ENCODE results near the gene GFRA3. TPM values are rescaled to one million over a fixed set of nuclear protein-coding genes. Genes with fewer than 3 reads are reported as not detected.
A peak's percentile ranks its signal among the peaks of the same experiment; 100 is the strongest.
"Not testable (repeated sequence)": the region's sequence is repeated elsewhere in the genome, so short reads cannot be mapped to it uniquely, and the experiment has no call there.

GFRA3 gene, protein sequence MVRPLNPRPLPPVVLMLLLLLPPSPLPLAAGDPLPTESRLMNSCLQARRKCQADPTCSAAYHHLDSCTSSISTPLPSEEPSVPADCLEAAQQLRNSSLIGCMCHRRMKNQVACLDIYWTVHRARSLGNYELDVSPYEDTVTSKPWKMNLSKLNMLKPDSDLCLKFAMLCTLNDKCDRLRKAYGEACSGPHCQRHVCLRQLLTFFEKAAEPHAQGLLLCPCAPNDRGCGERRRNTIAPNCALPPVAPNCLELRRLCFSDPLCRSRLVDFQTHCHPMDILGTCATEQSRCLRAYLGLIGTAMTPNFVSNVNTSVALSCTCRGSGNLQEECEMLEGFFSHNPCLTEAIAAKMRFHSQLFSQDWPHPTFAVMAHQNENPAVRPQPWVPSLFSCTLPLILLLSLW
- not detected for total RNA-seq

DNA sequence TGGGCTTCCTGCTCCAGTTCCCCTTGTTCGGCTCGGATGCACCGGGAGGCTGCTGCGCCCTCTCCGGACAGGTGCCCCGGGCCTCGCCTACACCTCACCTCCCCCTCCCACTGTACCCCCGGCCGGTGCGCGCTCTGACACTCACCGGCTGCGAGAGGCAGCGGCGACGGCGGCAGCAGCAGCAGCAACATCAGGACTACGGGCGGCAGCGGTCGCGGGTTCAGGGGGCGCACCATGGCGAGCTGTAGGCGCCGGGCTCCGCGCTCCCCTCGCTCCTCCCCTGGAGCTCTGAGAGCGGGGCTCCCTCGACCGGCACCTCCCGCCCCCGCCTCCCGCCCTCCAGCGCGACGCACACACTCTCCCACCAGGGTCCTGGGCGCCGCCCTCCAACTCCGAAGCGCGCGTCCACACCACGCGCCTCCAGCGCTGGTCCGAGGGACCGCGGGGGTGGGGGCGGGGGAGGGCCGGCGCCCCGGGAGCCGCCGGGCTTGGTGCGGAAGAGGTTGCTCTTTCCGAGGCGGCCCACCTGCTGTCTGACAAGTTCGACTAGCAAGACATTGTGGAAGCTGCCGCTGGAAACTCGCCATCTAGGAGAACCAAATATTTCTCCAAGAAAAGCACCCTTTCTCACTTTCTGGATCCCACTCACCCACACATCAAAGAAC is at the start of gene GFRA3:
GFRA3 (minus strand) TSS at position 433 of the 665 bp plus-strand sequence; CDS start at position 236, 197 bp downstream.
- H3K27ac ChIP-seq, result no peak within 1 kb of the TSS
- H3K4me3 ChIP-seq, result peak within 1 kb of the TSS; percentile 23 to 70 (median 49)

GRCh38 chr5:138318211-138318610 is 43.8 kb upstream of the GFRA3 start:
- H3K4me1 ChIP-seq; H3K27me3 ChIP-seq; H3K36me3 ChIP-seq; H3K27ac ChIP-seq; DNase-seq (ENCODE audit: low spot score in 2 of 2); H3K4me3 ChIP-seq; intact Hi-C loops (cut with DNase I; ENCODE audit: low total_unique reads); H3K9me3 ChIP-seq: not testable (repeated sequence)

More for the DNA sequence above, at the start of gene GFRA3:
- H3K4me1 ChIP-seq, result no peaks in the 10 kb centered on the region
- H3K27me3 ChIP-seq, result peaks cover 0 to 5% of the 10 kb centered on the region in 2 donors
- no peaks in the 10 kb centered on the region for H3K9me3 ChIP-seq
- intact Hi-C loops (cut with DNase I; ENCODE audit: low total_unique reads), result no loop called here
- TF ChIP-seq POLR2A (IDR thresholded peaks at IDR 0.05) (no peak), POLR2AphosphoS5 (IDR thresholded peaks at IDR 0.05) (no peak)
- TF ChIP-seq, protein P1, sequence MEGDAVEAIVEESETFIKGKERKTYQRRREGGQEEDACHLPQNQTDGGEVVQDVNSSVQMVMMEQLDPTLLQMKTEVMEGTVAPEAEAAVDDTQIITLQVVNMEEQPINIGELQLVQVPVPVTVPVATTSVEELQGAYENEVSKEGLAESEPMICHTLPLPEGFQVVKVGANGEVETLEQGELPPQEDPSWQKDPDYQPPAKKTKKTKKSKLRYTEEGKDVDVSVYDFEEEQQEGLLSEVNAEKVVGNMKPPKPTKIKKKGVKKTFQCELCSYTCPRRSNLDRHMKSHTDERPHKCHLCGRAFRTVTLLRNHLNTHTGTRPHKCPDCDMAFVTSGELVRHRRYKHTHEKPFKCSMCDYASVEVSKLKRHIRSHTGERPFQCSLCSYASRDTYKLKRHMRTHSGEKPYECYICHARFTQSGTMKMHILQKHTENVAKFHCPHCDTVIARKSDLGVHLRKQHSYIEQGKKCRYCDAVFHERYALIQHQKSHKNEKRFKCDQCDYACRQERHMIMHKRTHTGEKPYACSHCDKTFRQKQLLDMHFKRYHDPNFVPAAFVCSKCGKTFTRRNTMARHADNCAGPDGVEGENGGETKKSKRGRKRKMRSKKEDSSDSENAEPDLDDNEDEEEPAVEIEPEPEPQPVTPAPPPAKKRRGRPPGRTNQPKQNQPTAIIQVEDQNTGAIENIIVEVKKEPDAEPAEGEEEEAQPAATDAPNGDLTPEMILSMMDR (IDR thresholded peaks at IDR 0.05), result no peak
- no peak for DNase-seq (ENCODE audit: low spot score in 2 of 2)
- no peaks in the 10 kb centered on the region for H3K36me3 ChIP-seq

DNA sequence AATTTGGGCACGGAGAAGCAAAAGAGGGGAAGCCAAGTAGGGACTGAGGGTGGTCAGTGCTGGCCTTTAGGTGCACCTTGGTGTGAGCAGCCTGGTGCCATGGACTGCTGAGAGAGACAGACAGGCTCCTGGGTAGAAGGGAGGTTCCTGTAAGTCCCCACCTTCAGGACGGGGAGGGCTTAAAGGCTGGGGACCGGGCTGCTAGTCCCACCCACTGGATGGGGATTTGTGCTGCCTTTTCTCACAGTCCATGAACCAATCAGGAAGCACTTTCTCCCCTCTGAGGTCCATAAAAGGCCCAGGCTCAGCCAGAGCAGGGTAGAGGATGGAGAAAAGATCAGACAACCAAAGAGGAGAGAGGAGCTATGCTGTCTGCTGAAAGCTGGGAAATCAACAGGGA is 41.9 kb upstream of the GFRA3 start:
- H3K4me3 ChIP-seq, result no peak overlapping the region
- H3K27me3 ChIP-seq, result no peaks in the 10 kb centered on the region
- intact Hi-C loops (cut with DNase I; ENCODE audit: low total_unique reads), result no loop called here
- H3K27ac ChIP-seq, result no peak overlapping the region
- H3K4me1 ChIP-seq, result no peaks in the 10 kb centered on the region
- no peak for TF ChIP-seq POLR2AphosphoS5 (IDR thresholded peaks at IDR 0.05)
- TF ChIP-seq POLR2A (IDR thresholded peaks at IDR 0.05), result no peak
- TF ChIP-seq, protein P1 (IDR thresholded peaks at IDR 0.05), result no peak
- DNase-seq (ENCODE audit: low spot score in 2 of 2), result no peak
- no peaks in the 10 kb centered on the region for H3K36me3 ChIP-seq
- H3K9me3 ChIP-seq, result no peaks in the 10 kb centered on the region

- no peaks in the 10 kb centered on the region for H3K36me3 ChIP-seq
- intact Hi-C loops (cut with DNase I; ENCODE audit: low total_unique reads), result no loop called here
These were observed 41.4 kb upstream of the GFRA3 start for GRCh38 chr5:138315751-138316278.

GRCh38 chr5:138305797-138306196 is 31.4 kb upstream of the GFRA3 start:
- Histone ChIP-seq H3K4me1 (no peaks in the 10 kb centered on the region), H3K27ac (peak overlapping the region in 1 of 2 donors; percentile 17), H3K27me3 (no peaks in the 10 kb centered on the region), H3K9me3 (no peaks in the 10 kb centered on the region), H3K4me3 (no peak overlapping the region), H3K36me3 (no peaks in the 10 kb centered on the region)
- TF ChIP-seq POLR2AphosphoS5 (IDR thresholded peaks at IDR 0.05) (peak in 1 of 3 donors; percentile 22), POLR2A (IDR thresholded peaks at IDR 0.05) (no peak)
- DNase-seq (ENCODE audit: low spot score in 2 of 2), result peak; percentile 62 to 91
- intact Hi-C loops (cut with DNase I; ENCODE audit: low total_unique reads), result no loop called here

More at GRCh38 chr5:138315751-138316278, 41.4 kb upstream of the GFRA3 start:
- TF ChIP-seq, protein P1 (IDR thresholded peaks at IDR 0.05), result no peak
- TF ChIP-seq POLR2A (IDR thresholded peaks at IDR 0.05), result no peak
- no peak for TF ChIP-seq POLR2AphosphoS5 (IDR thresholded peaks at IDR 0.05)
- Histone ChIP-seq H3K27me3 (no peaks in the 10 kb centered on the region), H3K9me3 (no peaks in the 10 kb centered on the region), H3K4me1 (no peaks in the 10 kb centered on the region), H3K4me3 (no peak overlapping the region), H3K27ac (no peak overlapping the region)
- DNase-seq (ENCODE audit: low spot score in 2 of 2), result no peak

DNA sequence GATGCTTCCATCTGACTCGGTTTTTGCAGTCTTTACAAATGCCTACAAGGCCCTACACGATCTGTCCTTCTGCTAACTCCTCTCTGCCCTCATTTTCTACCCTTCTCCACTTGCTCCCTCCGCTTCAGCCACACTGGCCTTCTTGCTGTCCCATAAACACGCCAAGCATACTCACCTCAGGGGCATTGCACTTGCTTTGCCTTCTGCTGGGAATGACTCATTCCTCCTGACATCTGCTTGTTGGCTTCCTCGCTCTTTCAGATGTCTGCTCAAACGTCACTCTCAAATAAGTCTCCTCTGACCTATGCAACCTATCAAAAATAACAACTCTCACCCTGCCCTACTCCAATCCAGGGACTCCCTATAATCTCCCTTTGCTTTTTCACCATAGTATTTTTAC is 29.0 kb upstream of the GFRA3 start:
- no peaks in the 10 kb centered on the region for H3K27me3 ChIP-seq
- no peak for DNase-seq (ENCODE audit: low spot score in 2 of 2)
- H3K9me3 ChIP-seq, result no peaks in the 10 kb centered on the region
- H3K4me1 ChIP-seq, result no peaks in the 10 kb centered on the region
- H3K27ac ChIP-seq, result no peak overlapping the region
- intact Hi-C loops (cut with DNase I; ENCODE audit: low total_unique reads), result no loop called here
- no peaks in the 10 kb centered on the region for H3K36me3 ChIP-seq
- TF ChIP-seq POLR2A (IDR thresholded peaks at IDR 0.05) (no peak), POLR2AphosphoS5 (IDR thresholded peaks at IDR 0.05) (no peak)
- TF ChIP-seq, protein P1 (IDR thresholded peaks at IDR 0.05), result no peak
- H3K4me3 ChIP-seq, result no peak overlapping the region

Data from breast epithelium (tissue), 4 donors.